Measurements from ENCODE around the gene CDC25B.

Gene CDC25B

DNA sequence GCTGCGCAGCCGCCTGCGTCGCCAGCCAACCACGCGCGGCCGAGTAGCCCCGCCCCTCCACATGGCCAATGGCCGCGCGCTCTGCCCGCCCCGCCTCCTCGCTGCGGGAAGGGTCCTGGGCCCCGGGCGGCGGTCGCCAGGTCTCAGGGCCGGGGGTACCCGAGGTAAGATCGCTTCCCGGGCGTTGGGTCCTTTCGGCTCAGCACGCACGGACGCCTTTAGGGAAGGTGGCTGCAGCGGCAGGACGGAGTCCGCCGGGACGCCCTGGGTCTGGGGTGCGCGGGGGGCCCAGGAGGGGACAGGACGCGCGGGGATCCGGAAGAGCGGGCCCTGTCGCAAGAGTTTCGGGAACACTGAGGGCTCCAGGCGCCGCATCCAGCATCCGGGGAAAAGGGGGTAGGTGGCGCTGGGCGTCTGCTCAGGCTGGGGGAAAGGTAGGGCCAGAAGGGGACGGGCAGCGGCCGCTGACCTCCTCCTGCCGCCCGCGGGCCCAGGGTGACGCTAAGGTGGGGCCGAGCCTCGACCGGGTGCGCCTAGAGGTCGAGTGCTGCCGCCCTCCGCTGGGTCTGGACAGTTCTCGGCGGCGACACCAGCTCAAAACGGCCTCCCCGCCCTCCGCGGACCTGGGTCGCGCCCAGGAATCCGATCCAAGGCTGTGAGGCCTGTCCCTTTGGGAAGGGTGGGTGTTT lies 50.8 kb downstream of the CDC25B start, which contains the start of gene MAVS:
Gene MAVS, plus strand, starts transcription at position 95 of the 689 bp plus-strand sequence. CDS start 7,791 bp downstream, outside the sequence.
- TF ChIP-seq POLR2A (IDR thresholded peaks at IDR 0.05; ENCODE audit: low read depth, low read length) (peak; percentile 87), POLR2AphosphoS5 (IDR thresholded peaks at IDR 0.05; ENCODE audit: low read depth, low read length) (peak; percentile 69; the same call in 1 of the 2 replicates), TAF1 (IDR thresholded peaks at IDR 0.05; ENCODE audit: borderline replicate concordance, low read depth, low read length) (peak; percentile 64; the same call in 1 of the 2 replicates)
- FAIRE-seq (peak; percentile 93), DNase-seq (ENCODE audit: insufficient read length) (peak; percentile 87)

- DNase-seq (ENCODE audit: insufficient read length), result no peak
- FAIRE-seq, result no peak
- TF ChIP-seq POLR2AphosphoS5 (IDR thresholded peaks at IDR 0.05; ENCODE audit: low read depth, low read length) (no peak), POLR2A (IDR thresholded peaks at IDR 0.05; ENCODE audit: low read depth, low read length) (no peak), TAF1 (IDR thresholded peaks at IDR 0.05; ENCODE audit: borderline replicate concordance, low read depth, low read length) (no peak)
Measured at GRCh38 chr20:3847429-3847940, 51.4 kb downstream of the CDC25B start.

DNA sequence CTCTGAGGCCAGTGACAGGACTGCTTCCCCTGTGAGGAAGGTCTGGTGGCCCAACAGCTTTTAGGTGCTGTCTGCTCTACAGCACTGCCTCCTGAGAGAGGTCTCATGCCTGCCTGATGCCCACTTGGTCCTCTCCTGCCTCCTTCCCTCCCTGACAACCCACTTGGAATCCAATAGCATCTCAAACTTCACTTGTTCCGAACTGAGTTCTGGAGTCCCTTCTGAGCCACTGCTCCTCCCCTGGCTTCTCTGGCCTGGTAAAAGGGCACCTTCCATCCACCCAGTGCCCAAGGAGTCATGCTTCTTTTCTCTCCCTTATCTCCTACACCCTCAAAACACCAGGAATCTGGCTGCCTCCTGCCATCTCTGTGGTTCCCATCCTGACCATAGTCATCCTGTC lies 52.5 kb downstream of the CDC25B start:
- FAIRE-seq (no peak), DNase-seq (ENCODE audit: insufficient read length) (no peak)
- TF ChIP-seq POLR2A (IDR thresholded peaks at IDR 0.05; ENCODE audit: low read depth, low read length), result no peak
- no peak for TF ChIP-seq POLR2AphosphoS5 (IDR thresholded peaks at IDR 0.05; ENCODE audit: low read depth, low read length)
- TF ChIP-seq TAF1 (IDR thresholded peaks at IDR 0.05; ENCODE audit: borderline replicate concordance, low read depth, low read length), result no peak

GRCh38 chr20:3854462-3854871 lies 58.4 kb downstream of the CDC25B start:
- FAIRE-seq, result no peak
- DNase-seq (ENCODE audit: insufficient read length), result no peak
- no peak for TF ChIP-seq TAF1 (IDR thresholded peaks at IDR 0.05; ENCODE audit: borderline replicate concordance, low read depth, low read length)
- no peak for TF ChIP-seq POLR2A (IDR thresholded peaks at IDR 0.05; ENCODE audit: low read depth, low read length)
- no peak for TF ChIP-seq POLR2AphosphoS5 (IDR thresholded peaks at IDR 0.05; ENCODE audit: low read depth, low read length)
